ENCODE data around the gene DNAH17. TPM values are rescaled to one million over a fixed set of nuclear protein-coding genes. Genes with fewer than 3 reads are reported as not detected.
A peak's percentile ranks its signal among the peaks of the same experiment; 100 is the strongest.

The DNAH17 gene
- total and polyA plus RNA-seq, 8 donors: 0.64 to 7.2 (median 3.6) TPM

GRCh38 chr17:78476973-78477372 is 100.2 kb downstream of the DNAH17 start:
- no peaks in the 10 kb centered on the region for H3K36me3 ChIP-seq
- H3K27ac ChIP-seq: no peak overlapping the region
- intact Hi-C loops (cut with DNase I): no loop called here
- no peaks in the 10 kb centered on the region for H3K9me3 ChIP-seq
- peaks cover 0 to 7% of the 10 kb centered on the region in 2 donors for H3K27me3 ChIP-seq
- H3K4me1 ChIP-seq: no peaks in the 10 kb centered on the region
- ATAC-seq (peak; percentile 92), DNase-seq (peak in 2 of 4 donors; percentile 26 to 33)
- TF ChIP-seq CTCF (IDR thresholded peaks at IDR 0.05): no peak
- no peak overlapping the region for H3K4me3 ChIP-seq

DNA sequence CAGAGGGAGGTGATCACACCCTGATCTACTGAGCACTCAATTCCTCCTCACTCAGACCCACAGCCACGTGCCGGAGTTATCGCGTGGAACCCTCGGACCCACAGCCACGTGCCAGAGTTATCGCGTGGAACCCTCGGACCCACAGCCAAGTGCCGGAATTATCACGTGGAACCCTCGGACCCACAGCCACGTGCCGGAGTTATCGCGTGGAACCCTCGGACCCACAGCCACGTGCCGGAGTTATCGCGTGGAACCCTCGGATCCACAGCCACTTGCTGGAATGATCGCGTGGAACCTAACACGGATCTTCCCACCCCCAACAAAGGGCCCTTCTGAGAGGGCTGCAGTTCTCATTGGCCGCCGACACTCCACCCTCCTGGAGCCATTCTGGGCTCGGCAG is 101.0 kb downstream of the DNAH17 start:
- H3K27ac ChIP-seq: no peak overlapping the region
- DNase-seq (peak in 1 of 4 donors; percentile 20), ATAC-seq (no peak)
- intact Hi-C loops (cut with DNase I): no loop called here
- no peaks in the 10 kb centered on the region for H3K36me3 ChIP-seq
- H3K27me3 ChIP-seq: peaks cover 0 to 7% of the 10 kb centered on the region in 2 donors
- no peaks in the 10 kb centered on the region for H3K9me3 ChIP-seq
- no peak overlapping the region for H3K4me3 ChIP-seq
- TF ChIP-seq CTCF (IDR thresholded peaks at IDR 0.05): no peak
- H3K4me1 ChIP-seq: no peaks in the 10 kb centered on the region

DNA sequence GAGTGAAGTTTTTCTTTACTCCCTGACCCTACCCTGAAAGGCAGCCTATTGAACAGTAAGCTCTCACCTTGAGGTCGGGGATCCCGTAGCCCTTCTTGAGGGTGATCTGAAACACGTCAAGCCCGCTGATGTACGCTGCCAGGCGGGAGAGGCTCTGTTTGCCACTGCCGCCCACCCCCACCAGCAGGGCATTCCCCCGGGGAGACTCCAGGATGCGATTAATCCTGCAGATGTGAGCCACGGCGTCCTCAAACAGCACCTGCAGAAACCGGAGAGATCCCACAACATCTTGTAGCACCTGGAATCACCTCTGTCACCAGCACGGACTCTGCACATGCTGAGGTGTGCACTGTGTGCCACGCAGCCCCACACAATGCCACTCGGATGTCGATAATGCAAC is 102.0 kb downstream of the DNAH17 start:
- no peaks in the 10 kb centered on the region for H3K9me3 ChIP-seq
- no peak for TF ChIP-seq CTCF (IDR thresholded peaks at IDR 0.05)
- H3K36me3 ChIP-seq: no peaks in the 10 kb centered on the region
- peaks cover 0 to 7% of the 10 kb centered on the region in 2 donors for H3K27me3 ChIP-seq
- no peak overlapping the region for H3K4me3 ChIP-seq
- peak in 1 of 4 donors; percentile 23 for DNase-seq
- H3K4me1 ChIP-seq: no peaks in the 10 kb centered on the region
- intact Hi-C loops (cut with DNase I): no loop called here
- H3K27ac ChIP-seq: no peak overlapping the region
- ATAC-seq: no peak

DNA sequence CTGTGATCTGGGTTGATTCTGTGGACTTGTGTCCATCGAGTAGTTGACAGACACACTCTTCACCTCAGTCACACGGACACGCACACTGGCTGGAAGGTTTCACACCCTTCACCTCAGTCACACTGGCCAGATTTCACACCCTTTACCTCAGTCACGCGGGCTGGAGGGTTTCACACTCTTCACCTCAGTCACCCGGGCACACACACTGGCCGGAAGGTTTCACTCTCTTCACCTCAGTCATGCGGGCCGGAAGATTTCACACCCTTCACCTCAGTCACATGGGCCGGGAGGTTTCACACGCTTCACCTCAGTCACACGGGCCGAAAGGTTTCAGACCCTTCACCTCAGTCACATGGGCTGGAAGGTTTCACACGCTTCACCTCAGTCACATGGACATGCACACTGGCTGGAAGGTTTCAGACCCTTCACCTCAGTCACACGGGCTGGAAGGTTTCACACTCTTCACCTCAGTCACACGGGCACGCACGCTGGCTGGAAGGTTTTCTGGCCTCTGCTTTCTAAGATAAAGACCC is 102.5 kb downstream of the DNAH17 start:
- ATAC-seq (no peak), DNase-seq (peak in 1 of 4 donors; percentile 43)
- TF ChIP-seq CTCF (IDR thresholded peaks at IDR 0.05): no peak
- Histone ChIP-seq H3K9me3 (no peaks in the 10 kb centered on the region), H3K27ac (no peak overlapping the region), H3K4me3 (no peak overlapping the region), H3K4me1 (no peaks in the 10 kb centered on the region), H3K27me3 (peaks cover 0 to 7% of the 10 kb centered on the region in 2 donors), H3K36me3 (no peaks in the 10 kb centered on the region)
- intact Hi-C loops (cut with DNase I): no loop called here

GRCh38 chr17:78473951-78474613 is 103.1 kb downstream of the DNAH17 start:
- TF ChIP-seq CTCF (IDR thresholded peaks at IDR 0.05): no peak
- peak in 1 of 4 donors; percentile 53 for DNase-seq
- no peak overlapping the region for H3K4me3 ChIP-seq
- no peaks in the 10 kb centered on the region for H3K9me3 ChIP-seq
- no peak overlapping the region for H3K27ac ChIP-seq
- H3K36me3 ChIP-seq: no peaks in the 10 kb centered on the region
- H3K27me3 ChIP-seq: peaks cover 0 to 7% of the 10 kb centered on the region in 2 donors
- H3K4me1 ChIP-seq: no peaks in the 10 kb centered on the region
- intact Hi-C loops (cut with DNase I): no loop called here
- ATAC-seq: no peak
